GM21528 (cell line): ENCODE measurements around the gene PPIH.
"Not testable (repeated sequence)": the region's sequence is repeated elsewhere in the genome, so short reads cannot be mapped to it uniquely, and the experiment has no call there.

Experiments
- ATAC-seq: cut with Tn5 transposase; IDR thresholded peaks from one replicate; pipeline ENCODE4 v1.9.1; 2021; ENCODE audit warnings: mild to moderate bottlenecking, moderate library complexity; ENCODE audit not compliant: unreplicated experiment, low FRiP score

Gene PPIH

GRCh38 chr1:42657981-42658876 is at the start of gene PPIH:
Gene PPIH, plus strand, starts transcription at chr1:42658423. Its CDS starts 24 bp downstream, at chr1:42658447.
- peak; percentile 92 for ATAC-seq

DNA sequence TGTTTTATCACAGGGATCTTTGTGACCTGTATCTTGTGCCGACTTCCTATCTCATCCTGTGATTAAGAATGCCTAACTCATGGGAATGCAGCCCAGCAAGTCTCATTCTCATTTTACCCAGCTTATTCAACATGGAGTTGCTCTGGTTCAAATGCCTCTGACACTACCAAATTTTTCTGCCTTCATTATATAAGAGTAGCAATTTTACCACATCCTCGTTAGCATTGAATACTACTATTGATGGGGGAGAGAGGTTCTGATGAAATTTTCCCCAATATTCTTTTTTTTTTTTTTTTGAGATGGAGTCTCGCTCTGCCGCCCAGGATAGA is 44.5 kb upstream of the PPIH start:
- ATAC-seq = no peak

- ATAC-seq = no peak
These were observed 39.4 kb upstream of the PPIH start for GRCh38 chr1:42618866-42619265.

GRCh38 chr1:42620307-42620706 is 37.9 kb upstream of the PPIH start:
- ATAC-seq = no peak

DNA sequence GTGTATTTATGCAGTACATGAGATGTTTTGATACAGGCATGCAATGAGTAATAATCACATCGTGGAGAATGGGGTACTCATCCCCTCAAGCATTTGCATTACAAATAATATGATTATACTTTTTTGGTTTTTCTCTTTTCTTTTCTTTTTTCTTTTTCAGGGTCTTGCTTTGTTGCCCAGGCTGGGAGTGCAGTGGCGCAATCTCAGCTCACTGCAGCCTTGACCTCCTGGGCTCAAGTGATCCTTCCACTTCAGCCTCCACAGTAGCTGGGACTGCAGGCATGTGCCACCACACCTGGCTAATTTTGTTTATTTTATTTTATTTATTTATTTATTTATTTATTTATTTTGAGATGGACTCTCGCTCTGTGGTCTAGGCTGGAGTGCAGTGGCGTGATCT is 37.0 kb upstream of the PPIH start:
- not testable (repeated sequence) for ATAC-seq

GRCh38 chr1:42627205-42627604 is 31.0 kb upstream of the PPIH start:
- not testable (repeated sequence) for ATAC-seq

DNA sequence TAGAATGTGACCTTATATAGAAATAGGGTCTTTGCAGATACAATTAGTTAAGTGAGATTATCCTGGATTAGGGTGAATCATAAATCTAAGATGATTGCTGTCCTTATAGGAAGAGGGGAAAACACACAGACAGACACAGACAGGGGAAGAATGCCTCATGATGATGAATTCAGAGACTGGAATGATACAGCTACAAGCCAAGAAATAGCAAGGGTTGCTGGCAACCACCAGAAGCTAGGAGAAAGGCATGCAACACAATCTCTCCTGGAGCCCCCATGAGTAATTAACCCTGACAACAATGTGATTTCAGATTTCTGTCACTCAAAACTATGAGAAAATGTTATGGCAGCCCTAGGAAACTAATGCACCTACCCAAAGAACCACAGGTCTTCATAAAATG is 19.1 kb upstream of the PPIH start:
- ATAC-seq = no peak

DNA sequence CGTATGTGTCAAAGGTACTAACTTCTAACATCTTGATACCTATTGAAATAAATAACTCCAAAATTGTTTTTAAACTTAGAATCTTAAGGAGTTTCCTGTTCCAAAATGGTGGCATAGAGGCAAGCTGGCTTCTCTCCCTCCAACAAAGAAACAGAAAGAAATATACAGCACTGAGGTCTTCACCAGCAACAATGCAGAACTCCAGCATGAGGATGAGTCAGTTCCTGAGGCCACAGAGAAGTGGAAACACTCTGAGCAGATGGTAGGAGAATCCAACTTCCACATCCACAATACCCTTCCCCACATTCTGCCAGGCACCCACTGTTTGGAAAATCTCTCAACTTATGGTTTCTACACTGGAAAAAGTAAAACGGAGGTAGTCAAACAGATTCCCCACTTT is 12.2 kb upstream of the PPIH start:
- ATAC-seq = no peak

- no peak for ATAC-seq
These were observed 1.0 kb upstream of the PPIH start for GRCh38 chr1:42657201-42657600.

DNA sequence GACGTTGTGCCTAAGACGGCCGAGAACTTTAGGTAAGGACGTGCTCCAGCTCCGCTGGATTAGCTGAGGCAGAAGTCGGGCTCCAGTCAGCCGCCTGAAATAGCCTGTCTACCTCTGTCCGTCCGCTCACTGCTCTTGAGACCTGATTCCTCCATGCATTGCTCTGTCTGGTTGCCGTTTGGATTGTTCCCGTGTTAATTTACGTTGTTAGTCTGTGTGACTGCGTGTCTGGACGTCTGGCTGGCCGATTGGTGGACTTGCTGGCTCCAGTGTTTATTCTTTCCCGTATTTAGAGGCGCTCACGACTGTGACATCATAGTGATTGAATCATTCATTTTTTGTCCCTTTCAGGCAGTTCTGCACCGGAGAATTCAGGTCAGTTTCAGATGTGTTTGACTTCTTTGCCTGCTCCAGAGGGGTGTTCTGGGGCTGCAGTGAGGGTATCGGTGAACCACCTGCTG is 684 bp downstream of the PPIH start:
- ATAC-seq = peak; percentile 9

DNA sequence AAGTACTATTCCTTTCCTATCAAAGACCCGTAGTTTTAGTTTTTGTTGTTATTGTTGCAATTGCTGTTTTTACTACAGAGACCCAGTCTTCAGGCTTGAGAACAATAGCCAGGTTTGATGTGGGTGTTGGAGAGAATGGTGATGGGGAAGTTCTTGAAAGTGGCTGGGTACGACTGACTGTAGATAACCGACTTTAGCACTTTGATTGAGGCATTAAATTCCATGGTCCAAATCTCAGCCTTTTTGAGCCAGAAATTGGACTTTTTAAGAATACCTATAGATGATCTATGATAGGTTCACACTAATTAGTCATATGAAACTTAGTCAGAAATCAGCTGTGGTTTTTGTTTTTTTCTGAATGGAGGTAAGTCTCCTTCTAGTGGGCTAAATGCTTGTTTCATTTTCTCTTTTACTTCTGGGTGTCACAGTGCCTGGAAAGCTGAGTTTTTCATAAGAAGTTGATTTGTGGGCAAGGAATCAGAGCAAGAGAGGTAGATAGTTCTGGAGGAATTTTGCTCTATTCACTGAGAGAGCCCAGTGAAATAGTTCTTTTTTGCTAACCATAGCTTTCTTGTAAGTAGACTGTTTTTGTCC is 2.8 kb downstream of the PPIH start:
- ATAC-seq = no peak

GRCh38 chr1:42669936-42670335 is 11.7 kb downstream of the PPIH start:
- ATAC-seq = no peak

GRCh38 chr1:42670425-42670824 is 12.2 kb downstream of the PPIH start:
- ATAC-seq = no peak

- no peak for ATAC-seq
These were observed 16.0 kb downstream of the PPIH start for GRCh38 chr1:42674214-42674613.

- no peak for ATAC-seq
These were observed 16.5 kb downstream of the PPIH start for GRCh38 chr1:42674682-42675081.

- ATAC-seq = no peak
These were observed 17.2 kb downstream of the PPIH start for GRCh38 chr1:42675467-42675866.

GRCh38 chr1:42676534-42677087 is 18.4 kb downstream of the PPIH start:
- ATAC-seq = no peak

DNA sequence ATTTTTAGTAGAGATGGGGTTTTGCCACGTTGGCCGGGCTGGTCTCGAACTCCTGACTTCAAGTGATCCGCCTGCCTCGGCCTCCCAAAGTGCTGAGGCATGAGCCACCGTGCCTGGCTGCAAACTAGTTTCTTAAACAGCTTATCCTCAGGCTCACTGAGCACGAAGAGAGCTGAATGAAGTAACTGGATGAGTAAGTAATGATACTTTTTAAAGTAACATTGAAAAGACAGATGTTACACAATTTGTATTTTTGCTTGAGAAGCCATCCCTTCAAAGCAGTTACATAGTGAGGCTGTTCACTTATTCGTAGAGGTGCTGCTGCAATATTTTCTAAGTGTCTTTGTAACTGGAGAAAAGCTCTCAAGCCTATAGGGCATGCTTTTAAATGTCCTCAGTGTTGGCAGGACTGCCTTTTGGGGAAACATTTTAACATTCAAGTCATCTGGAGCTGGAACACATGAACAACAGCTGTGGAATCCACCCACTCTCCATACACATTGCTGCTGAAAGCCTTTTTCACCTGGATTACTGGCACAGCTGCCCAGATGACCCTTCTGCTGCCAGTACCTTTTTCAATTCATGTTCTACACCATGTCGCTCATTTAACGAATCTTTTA is 21.3 kb downstream of the PPIH start:
- no peak for ATAC-seq

GRCh38 chr1:42680055-42680454 is 21.8 kb downstream of the PPIH start:
- no peak for ATAC-seq

DNA sequence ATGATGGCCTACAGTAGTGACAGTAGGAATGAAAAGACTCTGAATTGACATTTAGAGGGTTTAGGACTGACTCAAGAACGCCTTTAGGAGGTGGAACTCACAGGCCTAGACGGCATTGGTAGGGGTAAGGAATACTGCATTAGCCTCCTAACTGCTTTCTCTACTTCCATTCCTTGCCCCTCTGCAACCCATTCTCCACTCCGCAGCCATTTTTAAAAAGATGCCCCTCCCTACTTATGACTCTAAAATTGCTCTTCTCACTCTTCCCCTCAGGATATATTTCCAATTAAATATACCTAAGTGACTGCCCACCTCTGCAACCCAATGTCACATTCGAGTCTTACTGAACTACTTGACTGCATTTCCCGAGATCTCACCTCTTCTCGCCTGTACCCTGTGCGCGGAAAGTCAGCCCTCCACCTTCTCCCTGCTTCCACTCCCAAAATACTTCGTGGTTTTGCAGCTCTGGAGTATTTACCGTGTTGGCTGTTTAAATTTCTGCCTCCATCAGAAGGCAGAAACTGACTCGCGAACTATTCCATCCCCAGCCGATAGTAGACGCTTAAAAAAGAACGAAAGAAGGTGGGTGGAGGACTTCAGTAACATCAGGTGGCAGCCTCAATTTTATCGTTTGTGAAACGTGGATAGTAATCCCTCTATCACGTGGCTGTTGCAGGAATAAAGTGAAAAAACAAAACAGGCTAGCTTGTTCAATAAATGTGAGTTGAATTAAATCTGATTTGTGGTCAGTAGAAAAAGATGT is 22.9 kb downstream of the PPIH start:
- no peak for ATAC-seq
